CD14-positive monocyte (primary cell): ENCODE data around the gene CHST15. TPM values are rescaled to one million over a fixed set of nuclear protein-coding genes. Genes with fewer than 3 reads are reported as not detected.

ENCODE experiments used
- DNase-seq, 3 donors: peaks; one replicate each; pipeline ENCODE4 v3.0.0-alpha.2; 2011 to 2022
- H2AFZ ChIP-seq: 2 replicates; pipeline ENCODE4 v1.6.0; 2012; ENCODE audit warnings: mild to moderate bottlenecking, low read depth, low read length, inconsistent platforms; ENCODE audit not compliant: insufficient read depth, poor library complexity, severe bottlenecking
- H3K27ac ChIP-seq, 2 donors: 1 replicate in 1 of 2; 2 replicates in 1 of 2; pipeline ENCODE4 v1.5.1; 2012 to 2013; ENCODE audit warnings: low read length in 2 of 2, control low read depth in 1 of 2, inconsistent platforms in 1 of 2, low read depth in 1 of 2, mild to moderate bottlenecking in 1 of 2
- H3K27me3 ChIP-seq, 2 donors: one replicate each; pipeline versions ENCODE4 v1.6.0 to v1.6.1; 2011 to 2013; ENCODE audit warnings: low read length in 2 of 2; ENCODE audit not compliant: control insufficient read depth in 2 of 2, insufficient read depth in 2 of 2
- H3K36me3 ChIP-seq, 2 donors: replicated peaks in 1 of 2; 1 replicate in 1 of 2; 2 replicates in 1 of 2; pipeline versions ENCODE4 v1.5.1 to v1.6.1; 2012 to 2013; ENCODE audit warnings: low read length in 2 of 2, control low read depth in 1 of 2, inconsistent platforms in 1 of 2, mild to moderate bottlenecking in 1 of 2; ENCODE audit not compliant: insufficient read depth in 2 of 2, control insufficient read depth in 1 of 2
- H3K4me1 ChIP-seq, 2 donors: 1 replicate in 1 of 2; 2 replicates in 1 of 2; pipeline versions ENCODE4 v1.5.1 to v1.6.1; 2012 to 2013; ENCODE audit warnings: low read length in 2 of 2, control low read depth in 1 of 2, inconsistent platforms in 1 of 2, mild to moderate bottlenecking in 1 of 2, moderate library complexity in 1 of 2; ENCODE audit not compliant: insufficient read depth in 2 of 2, control insufficient read depth in 1 of 2
- H3K4me2 ChIP-seq: replicated peaks from 2 replicates; pipeline ENCODE3; 2012; ENCODE audit warnings: low read length, moderate library complexity, mild to moderate bottlenecking; ENCODE audit not compliant: poor library complexity, severe bottlenecking; ENCODE audit errors: extremely low read depth
- H3K4me3 ChIP-seq, 3 experiments: fragments of 200-600 bp in 1 of 3; sonication (generic) in 1 of 3; replicated peaks in 1 of 3; 1 replicate in 2 of 3; 2 replicates in 1 of 3; pipeline ENCODE4 v1.5.1; 2011 to 2013; ENCODE audit warnings: low read length in 3 of 3, mild to moderate bottlenecking in 3 of 3, control low read depth in 2 of 3, low read depth in 2 of 3, inconsistent platforms in 1 of 3, moderate library complexity in 1 of 3
- H3K79me2 ChIP-seq: 2 replicates; pipeline ENCODE4 v1.6.0; 2012; ENCODE audit warnings: mild to moderate bottlenecking, control low read depth, inconsistent platforms, low read length, moderate library complexity; ENCODE audit not compliant: insufficient read depth
- H3K9ac ChIP-seq: 2 replicates; pipeline ENCODE4 v1.6.0; 2017; ENCODE audit warnings: low read length, mild to moderate bottlenecking; ENCODE audit not compliant: insufficient read depth, poor library complexity, severe bottlenecking
- H3K9me3 ChIP-seq, 2 donors: replicated peaks in 1 of 2; 1 replicate in 1 of 2; 2 replicates in 1 of 2; pipeline versions ENCODE4 v1.5.1 to v1.6.1; 2012 to 2013; ENCODE audit warnings: low read length in 2 of 2, control low read depth in 1 of 2; ENCODE audit not compliant: control insufficient read depth in 1 of 2, insufficient read depth in 1 of 2
- H4K20me1 ChIP-seq: 2 replicates; pipeline ENCODE4 v1.6.0; 2012; ENCODE audit warnings: mild to moderate bottlenecking, low read length, control low read depth, moderate library complexity; ENCODE audit not compliant: insufficient read depth
- H3K27ac Mint-ChIP-seq, 7 donors: one replicate each; pipeline ENCODE4 v1.8.0; 2020; ENCODE audit warnings: mild to moderate bottlenecking in 7 of 7, mixed read lengths in 7 of 7, moderate library complexity in 6 of 7, inconsistent platforms in 2 of 7
- H3K27me3 Mint-ChIP-seq, 3 donors: one replicate each; pipeline ENCODE4 v1.8.0; 2021 to 2022; ENCODE audit warnings: low read depth in 3 of 3, mild to moderate bottlenecking in 3 of 3, mixed read lengths in 3 of 3, moderate library complexity in 3 of 3, inconsistent platforms in 1 of 3
- H3K36me3 Mint-ChIP-seq, 2 donors: one replicate each; pipeline ENCODE4 v1.8.0; 2020; ENCODE audit warnings: mixed read lengths in 2 of 2, inconsistent platforms in 1 of 2, mild to moderate bottlenecking in 1 of 2
- H3K4me1 Mint-ChIP-seq: one replicate; pipeline ENCODE4 v1.8.0; 2020; ENCODE audit warnings: mild to moderate bottlenecking, mixed read lengths
- H3K4me3 Mint-ChIP-seq, 2 donors: one replicate each; pipeline ENCODE4 v1.8.0; 2020; ENCODE audit warnings: mild to moderate bottlenecking in 2 of 2, mixed read lengths in 2 of 2, moderate library complexity in 1 of 2
- H3K9me3 Mint-ChIP-seq, 7 donors: one replicate each; pipeline ENCODE4 v1.8.0; 2020 to 2022; ENCODE audit warnings: mixed read lengths in 7 of 7, mild to moderate bottlenecking in 6 of 7, moderate library complexity in 6 of 7, inconsistent platforms in 2 of 7
- CTCF ChIP-seq: fragments of 200-600 bp; IDR thresholded peaks from one replicate; pipeline ENCODE4 v1.8.0; 2022; ENCODE audit warnings: antibody characterized with exemption, mild to moderate bottlenecking
- WGBS: methylation state at CpG from one replicate; pipeline ENCODE4 v1.1.5; 2013; ENCODE audit warnings: missing lambda C conversion rate; ENCODE audit not compliant: insufficient coverage; 5-methylcytosine and 5-hydroxymethylcytosine counted together
- intact Hi-C, 2 donors: fragments of 100-400 bp; cut with micrococcal nuclease; formaldehyde crosslinking; loops; one replicate each; pipeline versions ENCODE4 v1.15.0 to v1.15.1; 2023
- polyA plus RNA-seq, 3 donors: library from polyadenylated mRNA; depleted of rRNA in 1 of 3; unstranded in 2 of 3; stranded (reverse) in 1 of 3; fragments of 300-500 nt in 2 of 3; fragments of >200 nt in 1 of 3; fragmentation: Illumina TruSeq in 2 of 3; gene quantifications; 1 replicate in 2 of 3; 2 replicates in 1 of 3; pipeline ENCODE4 v1.2.3, GENCODE V29; 2012 to 2021

CHST15 gene
- polyA plus RNA-seq, 3 donors: 54.4 to 106 (median 87.5) TPM

GRCh38 chr10:124071141-124071540, 22.3 kb downstream of the CHST15 start:
- no peak for DNase-seq
- 93% methylated on average over 5 of the region's 5 CpGs for WGBS
- H3K79me2 ChIP-seq: peaks cover 72% of the 10 kb centered on the region

GRCh38 chr10:124070666-124071065, 22.7 kb downstream of the CHST15 start:
- peaks cover 69 to 89% of the 10 kb centered on the region in 2 donors for H3K4me1 ChIP-seq
- H3K79me2 ChIP-seq: peaks cover 70% of the 10 kb centered on the region
- intact Hi-C loops: loop anchor here (5.0 kb wide), 2 partner anchors 33 to 43 kb away; no protein-coding TSS in a partner anchor
- no peak overlapping the region for H3K4me2 ChIP-seq
- H3K27me3 ChIP-seq: no peaks in the 10 kb centered on the region
- peaks cover 90% of the 10 kb centered on the region for H4K20me1 ChIP-seq
- H3K36me3 Mint-ChIP-seq: peaks cover 60 to 74% of the 10 kb centered on the region in 2 donors
- H3K27ac Mint-ChIP-seq: no peak overlapping the region
- H3K9me3 Mint-ChIP-seq: peaks cover 0 to 2% (median 0%) of the 10 kb centered on the region in 7 donors
- no peak overlapping the region for H3K4me3 Mint-ChIP-seq
- no peak for DNase-seq
- no peak for TF ChIP-seq CTCF
- H3K36me3 ChIP-seq: peaks cover 0 to 48% of the 10 kb centered on the region in 2 donors
- H3K4me1 Mint-ChIP-seq: peaks cover 81% of the 10 kb centered on the region
- no peak overlapping the region for H2AFZ ChIP-seq
- no peaks in the 10 kb centered on the region for H3K9me3 ChIP-seq
- 97% methylated on average over 7 of the region's 10 CpGs for WGBS
- no peak overlapping the region for H3K9ac ChIP-seq
- H3K4me3 ChIP-seq: no peak overlapping the region
- peaks cover 4 to 20% (median 5%) of the 10 kb centered on the region in 3 donors for H3K27me3 Mint-ChIP-seq
- no peak overlapping the region for H3K27ac ChIP-seq

More at GRCh38 chr10:124071141-124071540, 22.3 kb downstream of the CHST15 start:
- Mint-ChIP-seq H3K4me3 (no peak overlapping the region), H3K4me1 (peaks cover 81% of the 10 kb centered on the region), H3K9me3 (peaks cover 0 to 2% (median 0%) of the 10 kb centered on the region in 7 donors), H3K27ac (peak overlapping the region in 1 of 7 donors; percentile 41), H3K27me3 (peaks cover 4 to 19% (median 5%) of the 10 kb centered on the region in 3 donors), H3K36me3 (peaks cover 57 to 74% of the 10 kb centered on the region in 2 donors)
- no peak for TF ChIP-seq CTCF
- Histone ChIP-seq H3K27me3 (no peaks in the 10 kb centered on the region), H3K9me3 (no peaks in the 10 kb centered on the region), H3K4me3 (no peak overlapping the region), H3K36me3 (peaks cover 0 to 52% of the 10 kb centered on the region in 2 donors), H3K4me2 (no peak overlapping the region), H3K27ac (no peak overlapping the region), H3K9ac (no peak overlapping the region), H3K4me1 (peaks cover 67 to 89% of the 10 kb centered on the region in 2 donors), H2AFZ (no peak overlapping the region), H4K20me1 (peaks cover 95% of the 10 kb centered on the region)
- intact Hi-C loops: loop anchor here (5.0 kb wide), 2 partner anchors 34 to 44 kb away; no protein-coding TSS in a partner anchor
